DND-41 (cell line): ENCODE data around the gene ARHGAP45.

Experiments
- ATAC-seq: fragments of 200-7000 bp; cut with Tn5 transposase; 3 replicates; pipeline ENCODE4 v1.9.1; 2021; ENCODE audit warnings: low read depth; ENCODE audit not compliant: insufficient read depth
- DNase-seq: peaks from one replicate; pipeline ENCODE4 v3.0.0-alpha.2; 2020
- H2AFZ ChIP-seq: 2 replicates; pipeline ENCODE4 v1.6.0; 2012; ENCODE audit warnings: low read depth, low read length
- H3K27ac ChIP-seq: 2 replicates; pipeline ENCODE4 v1.5.1; 2012; ENCODE audit warnings: low read length, inconsistent platforms
- H3K27me3 ChIP-seq: fragments of 200-600 bp; sonication (generic); 2 replicates; pipeline ENCODE4 v1.6.0; 2012; ENCODE audit warnings: low read length, mild to moderate bottlenecking, inconsistent platforms; ENCODE audit not compliant: insufficient read depth, poor library complexity
- H3K36me3 ChIP-seq: 2 replicates; pipeline ENCODE4 v1.5.1; 2012; ENCODE audit warnings: low read length, inconsistent platforms; ENCODE audit not compliant: insufficient read depth
- H3K4me1 ChIP-seq: 2 replicates; pipeline ENCODE4 v1.5.1; 2012; ENCODE audit warnings: mild to moderate bottlenecking, low read length; ENCODE audit not compliant: insufficient read depth
- H3K4me2 ChIP-seq: 2 replicates; pipeline ENCODE4 v1.6.0; 2012; ENCODE audit warnings: mild to moderate bottlenecking, moderate library complexity, low read length, inconsistent platforms; ENCODE audit not compliant: insufficient read depth
- H3K4me3 ChIP-seq, 2 experiments: fragments of 200-600 bp in 1 of 2; shearing (Covaris generic) in 1 of 2; 2 replicates each; pipeline ENCODE4 v1.5.1; 2012 to 2016; ENCODE audit warnings: inconsistent platforms in 2 of 2, low read length in 2 of 2, mild to moderate bottlenecking in 2 of 2, low read depth in 1 of 2, moderate library complexity in 1 of 2
- H3K79me2 ChIP-seq: 2 replicates; pipeline ENCODE4 v1.6.0; 2012; ENCODE audit warnings: low read length, inconsistent platforms; ENCODE audit not compliant: insufficient read depth
- H3K9ac ChIP-seq: 2 replicates; pipeline ENCODE4 v1.6.0; 2012; ENCODE audit warnings: low read depth, mild to moderate bottlenecking, inconsistent platforms, low read length, moderate library complexity
- H3K9me3 ChIP-seq: 2 replicates; pipeline ENCODE4 v1.5.1; 2012; ENCODE audit warnings: low read length, moderate library complexity, mild to moderate bottlenecking, inconsistent platforms; ENCODE audit not compliant: insufficient read depth, severe bottlenecking
- H4K20me1 ChIP-seq: 2 replicates; pipeline ENCODE4 v1.6.0; 2012; ENCODE audit warnings: low read length; ENCODE audit not compliant: insufficient read depth
- EZH2 ChIP-seq: IDR thresholded peaks from 3 replicates; pipeline ENCODE4 v1.6.1; 2012; ENCODE audit warnings: borderline replicate concordance, low read depth, mild to moderate bottlenecking, moderate library complexity, low read length, inconsistent platforms; ENCODE audit not compliant: severe bottlenecking
- TF ChIP-seq, protein P1 (sequence below): IDR thresholded peaks from 2 replicates; pipeline ENCODE4 v1.5.1; 2012; ENCODE audit warnings: borderline replicate concordance, low read length, moderate library complexity, mild to moderate bottlenecking; ENCODE audit not compliant: poor library complexity, severe bottlenecking; ENCODE audit errors: extremely low read depth

The ARHGAP45 gene

DNA sequence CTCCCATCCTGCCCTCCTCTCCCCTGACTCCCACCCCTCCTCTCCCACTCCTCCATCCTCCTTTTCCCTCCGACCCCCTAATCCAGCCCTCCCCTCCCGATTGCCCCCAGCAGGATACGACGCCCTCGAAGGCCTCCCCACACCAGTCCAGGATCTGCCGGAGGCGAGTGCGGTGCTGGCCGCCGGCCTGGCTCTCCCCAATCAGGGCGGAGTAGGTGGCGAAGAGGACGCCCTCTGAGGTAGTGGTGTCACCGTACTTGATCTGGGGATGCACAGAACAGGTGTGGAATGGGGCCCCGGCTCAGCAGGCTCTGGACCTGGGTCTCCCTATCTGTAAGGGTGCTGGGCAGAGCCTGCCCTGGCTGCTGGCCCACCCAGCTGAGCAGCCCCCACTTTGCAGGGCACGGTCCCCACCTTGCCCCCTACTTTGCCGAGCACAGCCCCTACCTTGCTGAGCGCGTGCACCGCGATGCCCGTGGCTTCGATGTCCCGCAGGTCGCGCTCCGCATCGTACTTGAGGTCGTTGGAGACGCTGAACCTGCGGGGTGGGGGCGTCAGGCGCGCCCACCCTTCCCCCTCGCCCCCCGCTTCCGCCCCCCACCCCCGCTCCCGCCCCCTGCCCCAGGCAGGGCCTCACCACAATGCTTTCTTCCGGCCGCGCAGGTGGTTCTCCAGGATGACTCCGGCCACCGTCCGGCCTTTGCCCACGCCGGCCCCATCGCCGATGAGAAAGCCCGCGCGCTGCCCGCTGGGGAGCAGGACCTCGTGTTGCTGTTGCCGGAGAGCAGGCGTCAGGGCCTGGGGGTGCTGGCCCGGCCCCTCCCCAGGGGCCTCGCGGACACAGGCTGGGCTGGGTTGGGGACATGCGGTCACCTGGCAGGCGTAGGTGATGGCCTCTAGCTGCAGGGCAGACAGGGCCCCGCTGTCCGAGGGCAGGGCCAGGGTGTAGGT, 55.3 kb downstream of the ARHGAP45 start:
- H3K27ac ChIP-seq = no peak overlapping the region
- H3K27me3 ChIP-seq = no peaks in the 10 kb centered on the region
- TF ChIP-seq EZH2 = no peak
- TF ChIP-seq, protein P1, sequence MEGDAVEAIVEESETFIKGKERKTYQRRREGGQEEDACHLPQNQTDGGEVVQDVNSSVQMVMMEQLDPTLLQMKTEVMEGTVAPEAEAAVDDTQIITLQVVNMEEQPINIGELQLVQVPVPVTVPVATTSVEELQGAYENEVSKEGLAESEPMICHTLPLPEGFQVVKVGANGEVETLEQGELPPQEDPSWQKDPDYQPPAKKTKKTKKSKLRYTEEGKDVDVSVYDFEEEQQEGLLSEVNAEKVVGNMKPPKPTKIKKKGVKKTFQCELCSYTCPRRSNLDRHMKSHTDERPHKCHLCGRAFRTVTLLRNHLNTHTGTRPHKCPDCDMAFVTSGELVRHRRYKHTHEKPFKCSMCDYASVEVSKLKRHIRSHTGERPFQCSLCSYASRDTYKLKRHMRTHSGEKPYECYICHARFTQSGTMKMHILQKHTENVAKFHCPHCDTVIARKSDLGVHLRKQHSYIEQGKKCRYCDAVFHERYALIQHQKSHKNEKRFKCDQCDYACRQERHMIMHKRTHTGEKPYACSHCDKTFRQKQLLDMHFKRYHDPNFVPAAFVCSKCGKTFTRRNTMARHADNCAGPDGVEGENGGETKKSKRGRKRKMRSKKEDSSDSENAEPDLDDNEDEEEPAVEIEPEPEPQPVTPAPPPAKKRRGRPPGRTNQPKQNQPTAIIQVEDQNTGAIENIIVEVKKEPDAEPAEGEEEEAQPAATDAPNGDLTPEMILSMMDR = no peak
- H2AFZ ChIP-seq = no peak overlapping the region
- H3K9ac ChIP-seq = no peak overlapping the region
- H4K20me1 ChIP-seq = peaks cover 7% of the 10 kb centered on the region; the same call in 1 of the 2 replicates
- H3K4me2 ChIP-seq = no peak overlapping the region
- no peak for ATAC-seq
- no peaks in the 10 kb centered on the region for H3K9me3 ChIP-seq
- no peaks in the 10 kb centered on the region for H3K4me1 ChIP-seq
- no peaks in the 10 kb centered on the region for H3K79me2 ChIP-seq
- DNase-seq = no peak
- no peak overlapping the region for H3K4me3 ChIP-seq
- H3K36me3 ChIP-seq = peaks cover 77% of the 10 kb centered on the region

- no peaks in the 10 kb centered on the region for H3K4me1 ChIP-seq
- peaks cover 76% of the 10 kb centered on the region for H3K36me3 ChIP-seq
- H3K9ac ChIP-seq = no peak overlapping the region
Measured at GRCh38 chr19:1122972-1123363, 56.0 kb downstream of the ARHGAP45 start.

DNA sequence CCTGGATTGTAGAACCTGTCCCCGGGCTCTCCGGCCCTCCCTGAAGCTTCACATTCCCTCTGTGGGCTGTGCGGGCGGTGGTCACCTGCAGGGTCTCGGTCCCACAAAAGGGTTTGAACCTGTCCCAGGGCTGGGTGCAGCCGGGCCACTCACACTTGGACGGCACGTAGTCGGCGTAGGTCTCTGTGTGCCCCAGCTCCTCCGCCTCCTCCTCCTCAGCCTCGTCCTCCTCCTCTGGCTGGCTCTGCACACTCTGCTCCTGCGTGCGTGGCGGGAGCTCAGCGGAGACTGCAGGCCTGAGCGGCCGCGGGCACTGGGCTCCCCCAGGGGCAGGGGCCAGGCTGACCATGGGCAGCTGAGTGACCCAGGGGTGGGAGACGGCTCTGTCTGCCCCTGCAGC, 56.4 kb downstream of the ARHGAP45 start:
- H3K9ac ChIP-seq = no peak overlapping the region
- no peaks in the 10 kb centered on the region for H3K79me2 ChIP-seq
- H3K4me1 ChIP-seq = no peaks in the 10 kb centered on the region
- peaks cover 7% of the 10 kb centered on the region; the same call in 1 of the 2 replicates for H4K20me1 ChIP-seq
- no peak for DNase-seq
- H3K27ac ChIP-seq = no peak overlapping the region
- H3K9me3 ChIP-seq = no peaks in the 10 kb centered on the region
- no peaks in the 10 kb centered on the region for H3K27me3 ChIP-seq
- no peak overlapping the region for H3K4me2 ChIP-seq
- H3K36me3 ChIP-seq = peaks cover 73% of the 10 kb centered on the region
- no peak overlapping the region for H3K4me3 ChIP-seq
- TF ChIP-seq, protein P1 = no peak
- no peak for TF ChIP-seq EZH2
- ATAC-seq = no peak
- no peak overlapping the region for H2AFZ ChIP-seq

More at GRCh38 chr19:1122972-1123363, 56.0 kb downstream of the ARHGAP45 start:
- DNase-seq (peak; percentile 24), ATAC-seq (no peak)
- Histone ChIP-seq H3K4me3 (no peak overlapping the region), H3K9me3 (no peaks in the 10 kb centered on the region), H3K4me2 (no peak overlapping the region), H3K27ac (no peak overlapping the region), H3K79me2 (no peaks in the 10 kb centered on the region), H3K27me3 (no peaks in the 10 kb centered on the region), H4K20me1 (peaks cover 7% of the 10 kb centered on the region; the same call in 1 of the 2 replicates), H2AFZ (no peak overlapping the region)
- TF ChIP-seq EZH2 = no peak
- TF ChIP-seq, protein P1 = no peak
